A673 (cell line): ENCODE results near the gene HIPK1. TPM values are rescaled to one million over a fixed set of nuclear protein-coding genes. Genes with fewer than 3 reads are reported as not detected.
A peak's percentile ranks its signal among the peaks of the same experiment; 100 is the strongest.

Experiments
- BruUV-seq: library from RNA; stranded (reverse); fragments of 400-500 nt; replicated peaks from 2 replicates; lab custom pipeline; 2021; lab: Mats Ljungman, UMichigan
- CTCF ChIA-PET: fragments of 300-600 bp; sonication (Branson Sonifier 250); formaldehyde crosslinking; loops from one replicate; lab custom pipeline; 2022; ENCODE audit warnings: antibody characterized with exemption; lab: Charles Lee
- POLR2A ChIA-PET: fragments of 300-600 bp; sonication (Branson Sonifier 250); formaldehyde crosslinking; loops from one replicate; lab custom pipeline; 2022; ENCODE audit warnings: antibody characterized with exemption; ENCODE audit not compliant: low non-redundant PET; lab: Charles Lee
- DNase-seq: peaks from one replicate; pipeline ENCODE4 v3.0.0-alpha.2; 2015; ENCODE audit warnings: low spot score
- H3K27ac ChIP-seq: fragments of 200-600 bp; sonication (generic); 2 replicates; pipeline ENCODE4 v1.5.1; 2016; ENCODE audit warnings: mixed run types, low read depth, mild to moderate bottlenecking, mixed read lengths, antibody characterized with exemption, low read length; ENCODE audit not compliant: poor library complexity, severe bottlenecking
- H3K27me3 ChIP-seq: fragments of 200-600 bp; sonication (generic); replicated peaks from 2 replicates; pipeline ENCODE4 v1.6.1; 2017; ENCODE audit warnings: mixed run types, low read depth, mild to moderate bottlenecking, mixed read lengths, antibody characterized with exemption, low read length; ENCODE audit not compliant: insufficient read depth, poor library complexity
- H3K36me3 ChIP-seq: fragments of 200-600 bp; sonication (generic); 2 replicates; pipeline ENCODE4 v1.6.1; 2016; ENCODE audit warnings: mixed run types, mild to moderate bottlenecking, mixed read lengths, antibody characterized with exemption, low read length; ENCODE audit not compliant: insufficient read depth, poor library complexity, severe bottlenecking
- H3K4me1 ChIP-seq: fragments of 200-600 bp; sonication (generic); 2 replicates; pipeline ENCODE4 v1.6.1; 2017; ENCODE audit warnings: mixed run types, mild to moderate bottlenecking, mixed read lengths, antibody characterized with exemption, low read length; ENCODE audit not compliant: insufficient read depth, poor library complexity, severe bottlenecking
- H3K4me3 ChIP-seq: fragments of 200-600 bp; sonication (generic); 2 replicates; pipeline ENCODE4 v1.5.1; 2016; ENCODE audit warnings: low read depth, mixed run types, mild to moderate bottlenecking, mixed read lengths, low read length; ENCODE audit not compliant: poor library complexity, severe bottlenecking
- H3K9me3 ChIP-seq: fragments of 200-600 bp; sonication (generic); 2 replicates; pipeline ENCODE4 v1.6.1; 2016; ENCODE audit warnings: mixed run types, low read depth, mild to moderate bottlenecking, mixed read lengths, antibody characterized with exemption, low read length; ENCODE audit not compliant: poor library complexity, severe bottlenecking
- CTCF ChIP-seq: fragments of 300-800, 200-600 bp; sonication (generic); conservative IDR thresholded peaks from 2 replicates; pipeline ENCODE4 v1.5.1; 2017; ENCODE audit warnings: low read depth, mild to moderate bottlenecking, antibody characterized with exemption, low read length, moderate library complexity, mixed read lengths
- EZH2 ChIP-seq: fragments of 200-600 bp; sonication (generic); IDR thresholded peaks from 2 replicates; pipeline ENCODE4 v1.6.1; 2017; ENCODE audit warnings: borderline replicate concordance, low read depth, mild to moderate bottlenecking, mixed read lengths, antibody characterized with exemption, low read length; ENCODE audit not compliant: poor library complexity, severe bottlenecking
- intact Hi-C: fragments of 100-400 bp; cut with micrococcal nuclease; formaldehyde crosslinking; loops from one replicate; pipeline ENCODE4 v1.10.0; 2022; ENCODE audit not compliant: unreplicated experiment
- total RNA-seq: library from RNA; stranded (reverse); gene quantifications from 2 replicates; pipeline ENCODE4 v1.2.3, GENCODE V29; 2021

Gene HIPK1
- total RNA-seq, 1 experiment from 2014 or later = 81.3 TPM

GRCh38 chr1:114009393-114009792 lies 80.3 kb downstream of the HIPK1 start:
- CTCF ChIA-PET = no interaction called here
- Histone ChIP-seq H3K27me3 (no peaks in the 10 kb centered on the region), H3K36me3 (no peaks in the 10 kb centered on the region), H3K27ac (no peak overlapping the region), H3K4me3 (no peak overlapping the region), H3K4me1 (peaks cover 13% of the 10 kb centered on the region), H3K9me3 (no peaks in the 10 kb centered on the region)
- no peak for TF ChIP-seq EZH2
- no peak for TF ChIP-seq CTCF
- DNase-seq = no peak
- BruUV-seq = no TSS peak
- POLR2A ChIA-PET = no interaction called here
- intact Hi-C loops = no loop called here

GRCh38 chr1:114010433-114011184 lies 81.5 kb downstream of the HIPK1 start:
- POLR2A ChIA-PET = interaction anchor here (0.5 kb wide), 1 partner anchor 702 kb away, joined by 4 read pairs; no protein-coding TSS in a partner anchor
- no peaks in the 10 kb centered on the region for H3K36me3 ChIP-seq
- H3K4me3 ChIP-seq = no peak overlapping the region
- H3K27me3 ChIP-seq = no peaks in the 10 kb centered on the region
- peaks cover 20% of the 10 kb centered on the region for H3K4me1 ChIP-seq
- H3K9me3 ChIP-seq = no peaks in the 10 kb centered on the region
- peak; percentile 65 for DNase-seq
- TF ChIP-seq CTCF (no peak), EZH2 (no peak)
- intact Hi-C loops = no loop called here
- CTCF ChIA-PET = no interaction called here
- BruUV-seq = no TSS peak
- H3K27ac ChIP-seq = peak overlapping the region; percentile 48

GRCh38 chr1:114011796-114012195 lies 82.7 kb downstream of the HIPK1 start:
- Histone ChIP-seq H3K4me3 (no peak overlapping the region), H3K4me1 (peaks cover 20% of the 10 kb centered on the region), H3K36me3 (no peaks in the 10 kb centered on the region), H3K27me3 (no peaks in the 10 kb centered on the region), H3K27ac (no peak overlapping the region), H3K9me3 (no peaks in the 10 kb centered on the region)
- intact Hi-C loops = no loop called here
- ChIA-PET POLR2A (no interaction called here), CTCF (no interaction called here)
- TF ChIP-seq CTCF = no peak
- TF ChIP-seq EZH2 = no peak
- no peak for DNase-seq
- BruUV-seq = no TSS peak
